Mucosa of descending colon (tissue), 3 donors: Measurements from ENCODE around the gene SPIRE2. TPM values are rescaled to one million over a fixed set of nuclear protein-coding genes. Genes with fewer than 3 reads are reported as not detected.
A peak's percentile ranks its signal among the peaks of the same experiment; 100 is the strongest.
"Not testable (repeated sequence)": the region's sequence is repeated elsewhere in the genome, so short reads cannot be mapped to it uniquely, and the experiment has no call there.

Experiments
- ATAC-seq: fragments of 200-7000 bp; cut with Tn5 transposase; one replicate; pipeline ENCODE4 v1.9.1; 2020; ENCODE audit warnings: mild to moderate bottlenecking, moderate library complexity
- DNase-seq, 3 donors: peaks; one replicate each; pipeline ENCODE4 v3.0.0-alpha.2; 2020
- H3K36me3 ChIP-seq: fragments of 200-600 bp; one replicate; pipeline ENCODE4 v1.8.0; 2021; ENCODE audit warnings: low read depth, mild to moderate bottlenecking
- H3K4me1 ChIP-seq: fragments of 200-600 bp; one replicate; pipeline ENCODE4 v1.8.0; 2021; ENCODE audit warnings: low read depth, mild to moderate bottlenecking
- H3K4me3 ChIP-seq: fragments of 200-600 bp; one replicate; pipeline ENCODE4 v1.8.0; 2021; ENCODE audit warnings: mild to moderate bottlenecking
- H3K9me3 ChIP-seq: fragments of 200-600 bp; one replicate; pipeline ENCODE4 v1.8.0; 2021; ENCODE audit warnings: mild to moderate bottlenecking
- intact Hi-C, 2 donors: fragments of 100-400 bp; cut with DNase I in 1 of 2; cut with micrococcal nuclease in 1 of 2; formaldehyde crosslinking; loops; one replicate each; pipeline versions ENCODE4 v1.11.0 to v1.11.1; 2022; cut with DNase I, micrococcal nuclease
- total RNA-seq, 3 donors: library from RNA; stranded (reverse); fragmentation: NEBNext Ultra II Directional in 2 of 3; extraction: Animal tissue kit (Norgen Biotek cat#: 25700) in 2 of 3; gene quantifications; one replicate each; pipeline versions ENCODE4 v1.2.1 to v1.2.4, GENCODE V29; 2021 to 2023
- TF ChIP-seq, protein P1 (sequence below): fragments of 200-600 bp; IDR thresholded peaks from one replicate; pipeline ENCODE4 v1.8.0; 2022; ENCODE audit warnings: antibody characterized with exemption, mild to moderate bottlenecking
- donor health status: DM: no; HTN: no; CAD: no; lungs with moderate emphysema.
- donor health status: DM: no; HTN: no; CAD: no.
- donor health status: DM: no; HTN: yes; CAD: no.

SPIRE2 gene
- total RNA-seq, 3 donors from 2014 or later: 52.5 to 118 (median 84.2) TPM

DNA sequence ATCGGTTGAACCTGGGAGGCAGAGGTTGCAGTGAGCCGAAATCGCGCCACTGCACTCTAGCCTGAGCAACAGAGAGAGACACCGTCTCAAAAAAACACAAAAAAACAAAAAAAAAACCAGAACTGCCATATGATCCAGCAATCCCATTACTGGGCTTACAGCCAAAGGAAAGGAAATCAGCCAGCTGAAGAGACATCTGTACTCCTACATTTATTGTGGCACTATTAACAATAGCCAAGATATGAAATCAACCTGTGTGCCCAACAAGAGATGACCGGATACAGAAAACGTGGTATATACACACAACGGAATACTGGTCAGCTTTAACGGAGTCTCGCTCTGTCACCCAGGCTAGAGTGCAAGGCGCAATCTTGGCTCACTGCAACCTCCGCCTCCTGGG lies 26.5 kb upstream of the SPIRE2 start:
- intact Hi-C loops: no loop called here
- no peak for DNase-seq
- no peaks in the 10 kb centered on the region for H3K36me3 ChIP-seq
- H3K4me1 ChIP-seq: no peaks in the 10 kb centered on the region
- H3K4me3 ChIP-seq: no peak overlapping the region
- no peak for ATAC-seq
- TF ChIP-seq, protein P1, sequence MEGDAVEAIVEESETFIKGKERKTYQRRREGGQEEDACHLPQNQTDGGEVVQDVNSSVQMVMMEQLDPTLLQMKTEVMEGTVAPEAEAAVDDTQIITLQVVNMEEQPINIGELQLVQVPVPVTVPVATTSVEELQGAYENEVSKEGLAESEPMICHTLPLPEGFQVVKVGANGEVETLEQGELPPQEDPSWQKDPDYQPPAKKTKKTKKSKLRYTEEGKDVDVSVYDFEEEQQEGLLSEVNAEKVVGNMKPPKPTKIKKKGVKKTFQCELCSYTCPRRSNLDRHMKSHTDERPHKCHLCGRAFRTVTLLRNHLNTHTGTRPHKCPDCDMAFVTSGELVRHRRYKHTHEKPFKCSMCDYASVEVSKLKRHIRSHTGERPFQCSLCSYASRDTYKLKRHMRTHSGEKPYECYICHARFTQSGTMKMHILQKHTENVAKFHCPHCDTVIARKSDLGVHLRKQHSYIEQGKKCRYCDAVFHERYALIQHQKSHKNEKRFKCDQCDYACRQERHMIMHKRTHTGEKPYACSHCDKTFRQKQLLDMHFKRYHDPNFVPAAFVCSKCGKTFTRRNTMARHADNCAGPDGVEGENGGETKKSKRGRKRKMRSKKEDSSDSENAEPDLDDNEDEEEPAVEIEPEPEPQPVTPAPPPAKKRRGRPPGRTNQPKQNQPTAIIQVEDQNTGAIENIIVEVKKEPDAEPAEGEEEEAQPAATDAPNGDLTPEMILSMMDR: no peak
- H3K9me3 ChIP-seq: no peaks in the 10 kb centered on the region

DNA sequence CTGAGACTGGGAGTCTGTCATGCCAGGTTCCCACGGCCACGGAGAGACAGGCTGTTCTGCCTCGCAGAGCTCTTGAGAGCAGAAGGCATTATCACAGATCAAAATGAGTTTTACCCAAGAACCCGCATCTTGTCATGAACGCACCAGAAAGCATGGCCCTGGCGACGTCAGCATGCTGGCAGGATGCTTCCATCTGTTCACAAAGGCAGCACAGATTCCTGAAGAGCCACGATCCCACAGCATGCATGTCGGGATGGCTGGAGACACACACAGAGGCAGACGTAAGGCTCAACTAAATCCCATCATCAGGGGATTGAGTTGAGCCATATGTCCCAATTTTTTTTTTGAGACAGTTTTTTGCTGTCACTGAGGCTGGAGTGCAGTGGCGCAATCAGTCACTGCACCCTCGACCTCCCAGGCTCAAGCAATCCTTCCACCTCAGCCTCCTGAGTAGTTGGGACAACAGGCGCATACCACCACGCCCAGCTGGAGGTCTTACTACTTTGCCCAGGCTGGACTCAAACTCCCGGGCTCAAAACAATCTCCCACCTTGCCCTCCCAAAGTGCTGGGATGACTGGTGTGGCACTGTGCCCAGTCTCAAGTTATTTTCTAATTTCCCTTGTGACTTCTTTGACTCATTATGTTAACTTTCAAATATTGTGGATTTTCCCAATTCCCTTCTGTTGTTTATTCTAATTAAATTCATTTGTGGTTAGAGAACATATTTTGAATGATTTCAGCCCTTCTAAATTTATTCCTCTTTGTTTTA lies 23.0 kb upstream of the SPIRE2 start:
- Histone ChIP-seq H3K36me3 (no peaks in the 10 kb centered on the region), H3K9me3 (no peaks in the 10 kb centered on the region), H3K4me1 (no peaks in the 10 kb centered on the region), H3K4me3 (no peak overlapping the region)
- ATAC-seq (peak; percentile 22), DNase-seq (no peak)
- intact Hi-C loops: no loop called here
- TF ChIP-seq, protein P1: no peak

DNA sequence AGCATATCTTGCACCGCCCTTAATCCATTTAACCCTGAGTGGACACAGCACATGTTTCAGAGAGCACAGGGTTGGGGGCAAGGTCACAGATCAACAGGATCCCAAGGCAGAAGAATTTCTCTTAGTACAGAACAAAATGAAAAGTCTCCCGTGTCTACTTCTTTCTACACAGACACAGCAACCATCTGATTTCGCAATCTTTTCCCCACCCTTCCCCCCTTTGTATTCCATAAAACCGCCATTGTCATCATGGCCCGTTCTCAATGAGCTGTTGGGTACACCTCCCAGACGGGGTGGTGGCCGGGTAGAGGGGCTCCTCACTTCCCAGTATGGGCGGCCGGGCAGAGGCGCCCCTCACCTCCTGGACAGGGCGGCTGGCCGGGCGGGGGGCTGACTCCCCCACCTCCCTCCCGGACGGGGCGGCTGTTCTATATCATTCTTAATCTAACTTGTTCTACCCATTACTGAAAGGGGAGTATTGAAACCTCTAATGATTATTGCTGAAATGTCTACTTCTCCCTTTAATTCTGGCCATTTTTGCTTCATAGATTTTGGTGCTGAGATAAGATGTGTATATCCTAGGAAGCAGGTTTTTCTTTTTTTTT lies 21.6 kb upstream of the SPIRE2 start:
- not testable (repeated sequence) for ATAC-seq, H3K4me1 ChIP-seq, H3K36me3 ChIP-seq

DNA sequence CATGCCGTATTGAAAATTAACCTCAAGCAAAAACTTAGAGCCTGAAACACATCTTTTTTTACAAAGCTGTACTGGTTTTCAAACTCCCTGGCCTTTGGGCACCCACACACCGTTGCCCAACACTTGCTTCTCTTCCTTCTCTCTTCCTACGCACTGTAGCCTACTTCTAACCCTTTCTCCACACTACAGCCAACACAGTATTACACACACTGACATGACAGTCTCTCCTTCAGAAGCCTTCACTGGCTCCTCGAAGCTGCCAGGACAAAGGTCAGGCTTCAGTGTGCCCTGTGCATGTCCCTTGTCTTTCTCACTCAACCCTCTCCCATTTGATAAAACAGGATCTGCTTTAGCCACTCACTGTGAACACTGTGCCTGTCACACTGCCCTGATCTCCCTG lies 19.8 kb upstream of the SPIRE2 start:
- Histone ChIP-seq H3K9me3 (no peaks in the 10 kb centered on the region), H3K4me1 (no peaks in the 10 kb centered on the region), H3K36me3 (no peaks in the 10 kb centered on the region), H3K4me3 (no peak overlapping the region)
- DNase-seq: no peak
- TF ChIP-seq, protein P1: no peak
- ATAC-seq: peak; percentile 23
- intact Hi-C loops: no loop called here

More for the DNA sequence above, 21.6 kb upstream of the SPIRE2 start:
- DNase-seq, H3K9me3 ChIP-seq, H3K4me3 ChIP-seq, intact Hi-C loops: not testable (repeated sequence)

DNA sequence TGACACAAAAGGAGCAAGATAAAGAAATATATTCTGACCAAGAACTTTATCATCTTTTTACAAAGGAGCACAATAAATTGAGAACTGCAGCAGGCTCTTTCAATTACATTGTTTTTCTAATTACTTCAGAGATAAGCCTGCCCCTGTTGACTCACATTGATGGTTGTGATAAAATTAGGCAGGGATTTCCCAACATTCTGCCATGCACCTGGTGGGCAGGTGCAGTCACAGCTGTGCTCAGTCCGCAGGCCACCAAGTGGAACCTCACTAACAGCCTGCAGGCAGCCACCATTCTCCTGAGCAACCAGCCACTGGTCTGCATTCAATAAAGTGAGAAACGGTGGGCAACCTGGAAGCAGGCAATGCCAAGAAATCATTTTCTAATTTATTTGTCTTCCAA lies 17.0 kb upstream of the SPIRE2 start:
- H3K36me3 ChIP-seq: no peaks in the 10 kb centered on the region
- peak; percentile 79 for ATAC-seq
- TF ChIP-seq, protein P1: no peak
- H3K4me3 ChIP-seq: no peak overlapping the region
- intact Hi-C loops: no loop called here
- peaks cover 5% of the 10 kb centered on the region for H3K4me1 ChIP-seq
- H3K9me3 ChIP-seq: no peaks in the 10 kb centered on the region
- no peak for DNase-seq

DNA sequence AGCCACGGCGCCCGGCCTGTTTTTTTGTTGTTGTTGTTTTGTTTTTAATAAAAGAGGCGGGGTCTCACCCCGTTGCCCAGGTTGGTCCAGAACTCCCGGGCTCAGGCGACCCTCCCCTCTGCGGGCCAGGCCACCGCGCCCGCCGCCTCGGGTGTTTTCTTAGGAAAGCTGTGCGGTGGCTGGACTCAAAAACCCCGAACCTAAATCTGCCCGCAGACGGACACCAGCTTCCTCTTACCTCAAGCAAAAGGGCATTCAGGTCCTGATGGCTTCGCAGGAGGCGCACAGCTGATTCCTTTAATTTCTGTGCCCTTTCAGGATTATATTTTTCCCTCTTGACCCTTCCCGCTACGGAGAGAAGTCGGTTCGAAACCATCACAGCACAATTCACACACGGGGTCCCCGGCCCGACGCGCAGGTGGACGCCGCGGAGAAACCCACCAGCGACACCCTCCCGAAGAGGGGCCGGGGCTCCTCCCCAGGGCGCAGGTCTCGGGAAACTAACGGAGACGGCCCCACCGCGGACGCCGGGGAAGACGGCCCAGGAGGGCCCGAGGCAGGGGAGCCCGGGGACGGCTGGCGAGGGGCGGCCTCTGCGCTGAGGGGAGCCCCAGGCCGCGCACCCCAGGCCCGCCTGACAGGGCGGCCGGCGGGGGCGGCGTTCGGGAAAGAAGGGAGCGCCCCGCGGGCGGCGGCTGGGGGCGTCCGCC lies 12.5 kb upstream of the SPIRE2 start:
- H3K9me3 ChIP-seq: no peaks in the 10 kb centered on the region
- DNase-seq: no peak
- H3K4me1 ChIP-seq: peaks cover 14% of the 10 kb centered on the region
- peak overlapping the region; percentile 57 for H3K4me3 ChIP-seq
- intact Hi-C loops: no loop called here
- H3K36me3 ChIP-seq: no peaks in the 10 kb centered on the region
- TF ChIP-seq, protein P1: no peak
- ATAC-seq: peak; percentile 1

DNA sequence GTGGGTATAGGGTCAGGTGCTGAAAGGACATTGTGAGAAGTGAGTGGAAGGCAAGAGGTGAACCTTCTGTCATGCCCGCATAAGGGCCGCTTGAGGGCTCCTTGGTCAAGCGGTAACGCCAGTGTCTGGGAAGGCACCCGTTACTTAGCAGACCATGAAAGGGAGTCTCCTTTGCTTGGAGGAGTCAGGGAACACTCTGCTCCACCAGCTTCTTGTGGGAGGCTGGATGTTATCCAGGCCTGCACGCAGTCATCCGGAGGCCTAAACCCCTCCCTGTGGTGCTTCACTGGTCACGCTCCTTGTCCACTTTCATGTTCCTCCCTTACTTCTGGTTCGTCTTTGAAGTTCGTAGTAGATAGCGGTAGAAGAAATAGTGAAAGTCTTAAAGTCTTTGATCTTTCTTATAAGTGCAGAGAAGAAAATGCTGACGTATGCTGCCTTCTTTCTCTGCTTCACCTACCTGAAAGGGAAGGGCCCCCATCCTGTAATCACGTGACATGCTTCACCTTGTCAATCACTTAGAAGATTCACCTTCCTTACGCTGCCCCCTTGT lies 9.3 kb upstream of the SPIRE2 start:
- H3K4me3 ChIP-seq, intact Hi-C loops, DNase-seq, H3K36me3 ChIP-seq, ATAC-seq, H3K9me3 ChIP-seq: not testable (repeated sequence)
- peaks cover 23% of the 10 kb centered on the region for H3K4me1 ChIP-seq

DNA sequence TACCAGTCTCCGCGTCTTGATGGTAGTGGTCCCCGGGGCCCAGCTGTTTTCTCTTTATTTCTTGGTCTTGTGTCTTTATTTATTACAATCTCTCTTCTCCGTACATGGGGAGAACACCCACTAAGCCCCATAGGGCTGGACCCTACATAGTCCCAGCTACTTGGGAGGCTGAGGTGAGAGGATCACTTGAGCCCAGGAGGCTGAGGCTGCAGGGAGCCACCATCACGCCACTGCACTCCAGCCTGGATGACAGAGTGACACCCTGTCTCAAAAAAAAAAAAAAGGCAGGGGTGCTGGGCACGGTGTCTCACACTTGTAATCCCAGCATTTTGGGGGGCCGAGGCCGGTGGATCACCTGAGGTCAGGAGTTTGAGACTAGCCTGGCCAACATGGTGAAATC lies 8.8 kb upstream of the SPIRE2 start:
- H3K9me3 ChIP-seq, H3K4me3 ChIP-seq, ATAC-seq, H3K36me3 ChIP-seq, intact Hi-C loops: not testable (repeated sequence)
- peaks cover 23% of the 10 kb centered on the region for H3K4me1 ChIP-seq
- peak in 1 of 3 donors; percentile 22 for DNase-seq
